GM18508 (cell line): ENCODE results near the gene PPTC7.

Experiments used
- ATAC-seq: cut with Tn5 transposase; IDR thresholded peaks from one replicate; pipeline ENCODE4 v1.9.1; 2021; ENCODE audit warnings: moderate number of reproducible peaks; ENCODE audit not compliant: insufficient read depth, unreplicated experiment

The PPTC7 gene

DNA sequence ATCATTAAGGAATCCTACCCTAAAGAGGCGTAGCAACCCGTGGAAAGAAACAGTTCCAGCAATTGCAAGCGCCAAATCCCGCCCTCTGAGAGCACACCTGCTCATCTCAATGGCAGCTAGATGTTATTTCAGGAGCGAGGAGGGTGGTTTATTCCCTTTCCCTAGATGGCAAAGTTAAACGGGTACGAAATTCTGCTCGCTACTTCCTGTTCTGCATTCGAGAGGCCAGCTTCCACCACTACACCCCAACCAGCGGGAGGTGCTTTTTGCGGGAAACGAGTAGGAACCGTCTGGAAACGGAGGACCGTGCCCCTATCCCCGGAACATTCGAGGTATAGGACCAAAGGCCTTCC, 81.7 kb downstream of the PPTC7 start:
- ATAC-seq, result peak; percentile 6

- ATAC-seq, result no peak
Observed at GRCh38 chr12:110498984-110499706, 84.0 kb downstream of the PPTC7 start.
